ENCODE data around the gene BCAS3. TPM values are rescaled to one million over a fixed set of nuclear protein-coding genes. Genes with fewer than 3 reads are reported as not detected.

The BCAS3 gene
- total RNA-seq, 4 donors from 2014 or later, result 13.0 to 27.8 (median 20.7) TPM

DNA sequence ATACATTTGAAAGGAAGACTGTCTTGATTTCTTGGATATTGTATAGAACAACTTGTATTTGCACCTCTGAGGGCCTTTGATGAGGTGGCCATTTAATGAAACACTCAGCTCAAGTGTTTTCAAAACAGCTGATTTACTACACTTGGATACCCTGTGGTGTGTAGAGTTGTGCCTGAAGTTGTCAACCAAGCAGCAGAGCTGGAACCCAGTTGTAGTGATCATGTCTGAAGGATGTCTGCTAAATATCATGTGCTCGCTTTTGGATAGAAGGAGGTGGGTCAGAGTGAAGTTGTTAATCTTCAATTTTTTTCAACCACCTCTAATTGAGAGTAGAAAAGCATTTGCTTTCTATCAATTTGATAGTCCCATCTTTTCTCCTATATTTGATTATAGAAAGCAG is 546.1 kb downstream of the BCAS3 start:
- Histone ChIP-seq H3K36me3 (no peaks in the 10 kb centered on the region), H3K27ac (no peak overlapping the region), H3K4me1 (peaks cover 0 to 12% (median 5%) of the 10 kb centered on the region in 3 donors), H3K9me3 (no peaks in the 10 kb centered on the region), H3K4me3 (no peak overlapping the region), H3K27me3 (no peaks in the 10 kb centered on the region)
- intact Hi-C loops (cut with DNase I), result no loop called here
- TF ChIP-seq POLR2A (IDR thresholded peaks at IDR 0.05), result no peak
- TF ChIP-seq, protein P1, sequence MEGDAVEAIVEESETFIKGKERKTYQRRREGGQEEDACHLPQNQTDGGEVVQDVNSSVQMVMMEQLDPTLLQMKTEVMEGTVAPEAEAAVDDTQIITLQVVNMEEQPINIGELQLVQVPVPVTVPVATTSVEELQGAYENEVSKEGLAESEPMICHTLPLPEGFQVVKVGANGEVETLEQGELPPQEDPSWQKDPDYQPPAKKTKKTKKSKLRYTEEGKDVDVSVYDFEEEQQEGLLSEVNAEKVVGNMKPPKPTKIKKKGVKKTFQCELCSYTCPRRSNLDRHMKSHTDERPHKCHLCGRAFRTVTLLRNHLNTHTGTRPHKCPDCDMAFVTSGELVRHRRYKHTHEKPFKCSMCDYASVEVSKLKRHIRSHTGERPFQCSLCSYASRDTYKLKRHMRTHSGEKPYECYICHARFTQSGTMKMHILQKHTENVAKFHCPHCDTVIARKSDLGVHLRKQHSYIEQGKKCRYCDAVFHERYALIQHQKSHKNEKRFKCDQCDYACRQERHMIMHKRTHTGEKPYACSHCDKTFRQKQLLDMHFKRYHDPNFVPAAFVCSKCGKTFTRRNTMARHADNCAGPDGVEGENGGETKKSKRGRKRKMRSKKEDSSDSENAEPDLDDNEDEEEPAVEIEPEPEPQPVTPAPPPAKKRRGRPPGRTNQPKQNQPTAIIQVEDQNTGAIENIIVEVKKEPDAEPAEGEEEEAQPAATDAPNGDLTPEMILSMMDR (IDR thresholded peaks at IDR 0.05), result no peak
- DNase-seq, result no peak
- WGBS, 2 donors, result 89 to 90% methylated on average over 1 of the region's 1 CpG

DNA sequence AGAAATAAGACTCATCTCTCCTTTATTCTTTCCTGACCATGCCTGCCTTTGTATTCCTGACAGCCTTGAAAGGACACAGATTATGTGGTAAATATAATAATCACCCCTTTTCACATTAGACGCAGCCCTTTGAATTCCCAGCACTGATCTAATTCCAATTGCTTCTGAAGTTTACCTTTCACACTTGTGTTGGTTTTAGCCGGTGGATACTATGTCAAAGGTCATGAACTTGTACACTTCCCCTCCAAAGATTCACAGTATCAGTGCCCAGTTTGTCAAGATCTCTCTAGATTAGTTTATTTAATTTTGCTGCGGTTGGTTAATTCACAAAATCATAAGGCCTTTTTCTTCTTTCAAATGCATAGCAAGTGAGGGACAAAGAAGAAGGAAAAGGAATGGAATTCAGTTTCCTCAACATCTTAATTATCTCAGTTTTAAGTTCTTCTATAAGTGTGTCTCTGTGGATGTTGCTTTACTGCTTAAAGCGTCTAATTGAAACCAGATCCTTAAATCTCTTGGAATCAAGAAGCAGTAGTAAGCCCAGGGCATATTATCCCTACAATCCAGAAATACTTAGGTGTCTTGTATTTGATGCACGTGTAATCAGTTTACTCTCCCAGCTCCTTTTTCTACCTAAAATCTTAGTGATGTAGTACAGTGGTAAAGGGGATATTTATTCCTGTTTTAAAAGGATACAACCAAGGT is 547.7 kb downstream of the BCAS3 start:
- Histone ChIP-seq H3K27me3 (no peaks in the 10 kb centered on the region), H3K27ac (no peak overlapping the region), H3K36me3 (no peaks in the 10 kb centered on the region), H3K9me3 (no peaks in the 10 kb centered on the region), H3K4me1 (no peaks in the 10 kb centered on the region), H3K4me3 (no peak overlapping the region)
- no peak for TF ChIP-seq POLR2A (IDR thresholded peaks at IDR 0.05)
- intact Hi-C loops (cut with DNase I), result no loop called here
- 82 to 86% methylated on average over 5 of the region's 5 CpGs for WGBS, 2 donors
- DNase-seq, result no peak

DNA sequence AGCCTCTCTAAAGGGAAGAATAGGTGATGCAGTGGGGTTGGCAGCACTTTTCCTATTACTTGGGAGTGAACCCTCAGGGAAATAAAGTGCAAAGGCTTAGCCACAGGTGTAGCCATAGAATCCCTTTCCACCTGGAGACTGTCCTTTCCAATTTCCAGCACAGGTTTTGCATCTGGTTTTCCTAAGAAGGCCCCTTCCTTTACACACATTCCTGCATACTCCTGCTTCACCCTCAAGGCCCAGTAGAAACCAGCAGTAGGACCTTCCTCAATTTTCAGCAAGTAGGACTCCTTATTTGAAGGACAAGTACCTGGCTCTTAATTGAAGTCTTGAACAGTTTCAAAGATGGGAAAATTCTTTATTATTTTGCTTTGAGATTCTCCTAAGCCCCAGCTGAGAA is 550.2 kb downstream of the BCAS3 start:
- no peaks in the 10 kb centered on the region for H3K9me3 ChIP-seq
- H3K4me3 ChIP-seq, result no peak overlapping the region
- TF ChIP-seq, protein P1 (IDR thresholded peaks at IDR 0.05), result no peak
- TF ChIP-seq POLR2A (IDR thresholded peaks at IDR 0.05), result no peak
- no peak overlapping the region for H3K27ac ChIP-seq
- H3K4me1 ChIP-seq, result no peaks in the 10 kb centered on the region
- H3K27me3 ChIP-seq, result no peaks in the 10 kb centered on the region
- intact Hi-C loops (cut with DNase I), result no loop called here
- no peaks in the 10 kb centered on the region for H3K36me3 ChIP-seq
- no peak for DNase-seq

DNA sequence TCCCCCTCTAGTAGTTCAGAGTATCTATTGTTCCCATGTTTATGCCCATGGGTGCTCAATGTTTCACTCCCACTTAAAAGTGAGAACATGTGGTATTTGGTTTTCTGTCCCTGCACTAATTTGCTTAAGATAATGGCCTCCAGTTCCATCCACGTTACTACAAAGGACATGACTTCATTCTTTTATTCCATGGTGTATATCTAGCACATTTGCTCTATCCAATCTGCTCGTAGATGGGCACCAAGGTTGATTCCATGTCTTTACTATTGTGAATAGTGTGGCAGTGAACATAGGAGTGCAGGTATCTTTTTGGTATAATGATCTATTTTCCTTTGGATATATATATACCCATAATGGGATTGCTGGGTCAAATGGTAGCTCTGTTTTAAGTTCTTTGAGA is 552.8 kb downstream of the BCAS3 start:
- WGBS, 2 donors, result 76 to 82% methylated on average over 2 of the region's 2 CpGs
- Histone ChIP-seq H3K36me3 (no peaks in the 10 kb centered on the region), H3K9me3 (no peaks in the 10 kb centered on the region), H3K4me1 (peaks cover 0 to 5% (median 0%) of the 10 kb centered on the region in 3 donors), H3K27me3 (no peaks in the 10 kb centered on the region), H3K4me3 (no peak overlapping the region), H3K27ac (no peak overlapping the region)
- intact Hi-C loops (cut with DNase I), result no loop called here
- no peak for TF ChIP-seq POLR2A (IDR thresholded peaks at IDR 0.05)
- TF ChIP-seq, protein P1 (IDR thresholded peaks at IDR 0.05), result no peak
- no peak for DNase-seq

DNA sequence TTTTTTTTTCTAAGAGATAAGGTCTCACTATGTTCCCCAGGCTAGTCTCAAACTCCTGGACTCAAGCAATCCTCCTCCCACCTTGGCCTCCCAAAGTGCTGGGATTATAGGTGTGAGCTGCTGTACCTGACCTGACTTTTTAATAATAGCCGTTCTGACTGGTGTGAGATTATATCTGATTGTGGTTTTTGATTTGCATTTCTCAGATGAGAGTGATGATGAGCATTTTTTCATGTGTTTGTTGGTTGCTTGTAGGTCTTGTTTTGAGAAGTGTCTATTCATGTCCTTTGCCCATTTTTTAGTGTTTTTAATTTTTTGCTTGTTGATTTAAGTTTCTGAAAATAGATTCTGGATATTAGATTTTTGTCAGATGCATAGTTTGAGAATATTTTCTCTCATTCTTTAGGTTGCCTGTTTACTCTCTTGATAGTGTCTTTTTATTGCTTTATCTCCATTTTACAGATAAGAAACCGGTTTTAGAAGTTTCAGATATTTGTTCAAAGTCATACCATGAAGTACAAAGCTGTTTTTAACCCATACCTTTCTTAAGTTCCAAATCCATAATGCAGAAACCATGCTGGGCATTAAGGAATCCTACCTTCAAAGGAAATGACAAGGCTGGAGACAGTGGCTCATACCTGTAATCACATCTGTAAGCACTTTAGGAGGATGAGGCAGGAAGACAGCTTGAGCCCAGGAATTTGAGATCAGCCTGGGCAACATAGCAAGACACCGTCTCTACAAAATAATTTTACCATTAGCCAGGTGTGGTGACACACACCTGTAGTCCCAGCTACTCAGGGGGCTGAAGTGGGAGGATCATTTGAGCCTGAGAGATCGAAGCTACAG is 553.5 kb downstream of the BCAS3 start:
- H3K9me3 ChIP-seq, result no peaks in the 10 kb centered on the region
- 77 to 79% methylated on average over 4 of the region's 4 CpGs for WGBS, 2 donors
- no peaks in the 10 kb centered on the region for H3K36me3 ChIP-seq
- no peak overlapping the region for H3K4me3 ChIP-seq
- H3K27ac ChIP-seq, result no peak overlapping the region
- TF ChIP-seq, protein P1 (IDR thresholded peaks at IDR 0.05), result no peak
- no peak for DNase-seq
- H3K4me1 ChIP-seq, result peaks cover 0 to 13% (median 0%) of the 10 kb centered on the region in 3 donors
- intact Hi-C loops (cut with DNase I), result no loop called here
- H3K27me3 ChIP-seq, result no peaks in the 10 kb centered on the region
